Measurements from ENCODE around the gene ZBTB21.

The ZBTB21 gene

DNA sequence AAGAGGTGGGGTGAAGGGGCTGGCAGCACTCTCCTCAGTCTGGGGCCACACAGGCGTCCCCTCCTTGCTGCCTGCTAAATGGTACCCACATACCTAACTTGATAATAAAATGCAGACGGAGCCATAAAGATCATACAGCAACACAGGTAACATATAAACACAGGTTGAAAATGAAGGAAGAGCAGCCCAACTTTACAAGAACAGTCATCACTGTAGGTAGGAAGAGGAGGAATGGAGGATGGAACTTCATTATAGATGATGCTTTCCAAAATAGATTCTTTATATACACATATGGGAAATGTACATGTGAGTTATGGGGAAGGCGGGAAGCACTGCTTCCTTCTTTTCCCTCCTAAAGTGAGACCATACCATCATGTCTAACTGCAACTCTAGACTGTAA, 69.7 kb downstream of the ZBTB21 start:
- no peak for DNase-seq
- H3K4me3 ChIP-seq (ENCODE audit: low read length), result no peak overlapping the region
- H3K36me3 ChIP-seq (replicated peaks; ENCODE audit: insufficient read depth, low read length), result no peaks in the 10 kb centered on the region
- H4K20me1 ChIP-seq (ENCODE audit: insufficient read depth, low read length), result no peaks in the 10 kb centered on the region
- H3K27ac ChIP-seq (ENCODE audit: low read length), result no peak overlapping the region
- H3K4me2 ChIP-seq (ENCODE audit: low read depth, low read length), result no peak overlapping the region
- no peaks in the 10 kb centered on the region for H3K79me2 ChIP-seq (ENCODE audit: low read length)
- H3K27me3 ChIP-seq (replicated peaks; ENCODE audit: insufficient read depth, low read length), result no peaks in the 10 kb centered on the region
- H3K9me3 ChIP-seq (replicated peaks; ENCODE audit: insufficient read depth, low read length), result no peaks in the 10 kb centered on the region
- TF ChIP-seq EZH2phosphoT487 (IDR thresholded peaks at IDR 0.05; ENCODE audit: low read length) (no peak), EZH2 (optimal IDR thresholded peaks at IDR 0.05; ENCODE audit: low read depth, low read length) (no peak)
- TF ChIP-seq, protein P1, sequence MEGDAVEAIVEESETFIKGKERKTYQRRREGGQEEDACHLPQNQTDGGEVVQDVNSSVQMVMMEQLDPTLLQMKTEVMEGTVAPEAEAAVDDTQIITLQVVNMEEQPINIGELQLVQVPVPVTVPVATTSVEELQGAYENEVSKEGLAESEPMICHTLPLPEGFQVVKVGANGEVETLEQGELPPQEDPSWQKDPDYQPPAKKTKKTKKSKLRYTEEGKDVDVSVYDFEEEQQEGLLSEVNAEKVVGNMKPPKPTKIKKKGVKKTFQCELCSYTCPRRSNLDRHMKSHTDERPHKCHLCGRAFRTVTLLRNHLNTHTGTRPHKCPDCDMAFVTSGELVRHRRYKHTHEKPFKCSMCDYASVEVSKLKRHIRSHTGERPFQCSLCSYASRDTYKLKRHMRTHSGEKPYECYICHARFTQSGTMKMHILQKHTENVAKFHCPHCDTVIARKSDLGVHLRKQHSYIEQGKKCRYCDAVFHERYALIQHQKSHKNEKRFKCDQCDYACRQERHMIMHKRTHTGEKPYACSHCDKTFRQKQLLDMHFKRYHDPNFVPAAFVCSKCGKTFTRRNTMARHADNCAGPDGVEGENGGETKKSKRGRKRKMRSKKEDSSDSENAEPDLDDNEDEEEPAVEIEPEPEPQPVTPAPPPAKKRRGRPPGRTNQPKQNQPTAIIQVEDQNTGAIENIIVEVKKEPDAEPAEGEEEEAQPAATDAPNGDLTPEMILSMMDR (IDR thresholded peaks at IDR 0.05; ENCODE audit: low read length), result no peak
- no peak overlapping the region for H2AFZ ChIP-seq (ENCODE audit: low read length)
- H3K9me2 ChIP-seq (replicated peaks; ENCODE audit: insufficient read depth, low read length), result no peaks in the 10 kb centered on the region
- H3F3A ChIP-seq (ENCODE audit: insufficient read depth, low read length), result no peaks in the 10 kb centered on the region
- H3K9ac ChIP-seq (ENCODE audit: low read length), result no peak overlapping the region
- no peaks in the 10 kb centered on the region for H3K4me1 ChIP-seq (ENCODE audit: low read length)

DNA sequence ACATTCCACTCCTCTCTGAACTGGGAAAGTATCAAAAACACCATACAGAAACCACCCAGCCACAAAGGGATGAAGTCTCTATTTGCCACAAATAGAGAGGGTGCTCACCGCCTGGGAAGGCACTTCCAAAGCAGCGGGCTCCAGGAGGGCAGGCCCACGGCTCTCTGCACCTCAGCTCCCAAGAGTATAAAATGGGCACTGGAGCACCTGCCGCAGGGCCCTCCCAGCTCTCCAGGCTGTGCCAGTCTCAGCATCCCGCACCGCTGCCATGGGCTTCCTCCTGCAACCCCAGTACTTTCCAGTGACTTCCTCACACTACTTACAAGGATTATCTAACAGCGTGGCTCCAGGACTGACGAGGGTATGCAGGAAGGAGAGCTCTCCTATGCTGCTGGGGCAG, 70.8 kb downstream of the ZBTB21 start:
- Histone ChIP-seq H3F3A (ENCODE audit: insufficient read depth, low read length) (no peaks in the 10 kb centered on the region), H3K9me3 (replicated peaks; ENCODE audit: insufficient read depth, low read length) (no peaks in the 10 kb centered on the region), H3K9ac (ENCODE audit: low read length) (no peak overlapping the region), H3K4me2 (ENCODE audit: low read depth, low read length) (no peak overlapping the region), H4K20me1 (ENCODE audit: insufficient read depth, low read length) (no peaks in the 10 kb centered on the region), H3K36me3 (replicated peaks; ENCODE audit: insufficient read depth, low read length) (no peaks in the 10 kb centered on the region), H3K79me2 (ENCODE audit: low read length) (no peaks in the 10 kb centered on the region), H3K4me3 (ENCODE audit: low read length) (no peak overlapping the region), H2AFZ (ENCODE audit: low read length) (no peak overlapping the region), H3K27ac (ENCODE audit: low read length) (no peak overlapping the region), H3K27me3 (replicated peaks; ENCODE audit: insufficient read depth, low read length) (no peaks in the 10 kb centered on the region), H3K9me2 (replicated peaks; ENCODE audit: insufficient read depth, low read length) (no peaks in the 10 kb centered on the region), H3K4me1 (ENCODE audit: low read length) (no peaks in the 10 kb centered on the region)
- no peak for DNase-seq
- TF ChIP-seq, protein P1 (IDR thresholded peaks at IDR 0.05; ENCODE audit: low read length), result no peak

Data from MM.1S (cell line).